ENCODE measurements around the gene RALBP1. TPM values are rescaled to one million over a fixed set of nuclear protein-coding genes. Genes with fewer than 3 reads are reported as not detected.

The RALBP1 gene
- total RNA-seq, 1 donor from 2014 or later, result 63.3 TPM

Other genes with a start within 250 kb of the RALBP1 start
- 35.9 and 41.4 TPM in 2 replicates for gene TWSG1, start 140.7 kb upstream of the RALBP1 start, total RNA-seq
- 84.8 and 134 TPM in 2 replicates for gene PPP4R1, start 139.0 kb downstream of the RALBP1 start, total RNA-seq
- gene RAB31, start 232.8 kb downstream of the RALBP1 start, total RNA-seq, result 28.8 and 44.0 TPM in 2 replicates